Suprapubic skin (tissue), 4 donors: Measurements from ENCODE around the gene SCN1B. TPM values are rescaled to one million over a fixed set of nuclear protein-coding genes. Genes with fewer than 3 reads are reported as not detected.

Experiments
- DNase-seq, 2 donors: peaks; one replicate each; pipeline ENCODE4 v3.0.0-alpha.2; 2019; ENCODE audit warnings: low spot score in 2 of 2
- H3K27ac ChIP-seq: fragments of 200-600 bp; sonication (generic); one replicate; pipeline ENCODE4 v1.5.1; 2019
- H3K27me3 ChIP-seq: fragments of 200-600 bp; sonication (generic); one replicate; pipeline ENCODE4 v1.5.1; 2019
- H3K36me3 ChIP-seq: fragments of 200-600 bp; sonication (generic); one replicate; pipeline ENCODE4 v1.5.1; 2019
- H3K4me1 ChIP-seq: fragments of 200-600 bp; sonication (generic); one replicate; pipeline ENCODE4 v1.5.1; 2019
- H3K4me3 ChIP-seq: fragments of 200-600 bp; sonication (generic); one replicate; pipeline ENCODE4 v1.5.1; 2019; ENCODE audit warnings: mild to moderate bottlenecking
- H3K9me3 ChIP-seq: fragments of 200-600 bp; sonication (generic); one replicate; pipeline ENCODE4 v1.5.1; 2019
- CTCF ChIP-seq, 2 donors: fragments of 200-600 bp in 1 of 2; fragments of 450-650 bp in 1 of 2; sonication (generic) in 1 of 2; IDR thresholded peaks; one replicate each; pipeline ENCODE4 v1.5.1; 2016 to 2019; ENCODE audit warnings: antibody characterized with exemption in 2 of 2, mild to moderate bottlenecking in 1 of 2, moderate library complexity in 1 of 2
- EP300 ChIP-seq: sonication (generic); formaldehyde crosslinking; IDR thresholded peaks from one replicate; pipeline ENCODE4 v1.6.1; 2017; ENCODE audit warnings: antibody characterized with exemption
- POLR2A ChIP-seq, 2 donors: fragments of 450-650 bp; IDR thresholded peaks; one replicate each; pipeline ENCODE4 v1.6.1; 2017; ENCODE audit warnings: antibody characterized with exemption in 2 of 2, mild to moderate bottlenecking in 2 of 2, moderate library complexity in 2 of 2
- POLR2AphosphoS5 ChIP-seq, 3 donors: sonication (generic); formaldehyde crosslinking; IDR thresholded peaks; one replicate each; pipeline ENCODE4 v1.6.1; 2017; ENCODE audit warnings: antibody characterized with exemption in 3 of 3
- WGBS: methylation state at CpG from one replicate; pipeline ENCODE4 v1.1.5; 2018; 5-methylcytosine and 5-hydroxymethylcytosine counted together
- total RNA-seq, 4 donors: library from RNA; depleted of rRNA; stranded (reverse); fragments of >200 nt; gene quantifications; one replicate each; pipeline ENCODE4 v1.1.0, GENCODE V29; 2016

SCN1B gene
- total RNA-seq, 4 donors from 2014 or later: 1.4 to 4.3 (median 2.9) TPM

GRCh38 chr19:35088131-35088913, 58.1 kb downstream of the SCN1B start:
- no peak overlapping the region for H3K27ac ChIP-seq
- WGBS: 84% methylated on average over 4 of the region's 8 CpGs
- TF ChIP-seq CTCF (IDR thresholded peaks at IDR 0.05) (no peak), EP300 (no peak), POLR2AphosphoS5 (IDR thresholded peaks at IDR 0.05) (no peak), POLR2A (IDR thresholded peaks at IDR 0.05) (no peak)

GRCh38 chr19:35089554-35089953, 59.3 kb downstream of the SCN1B start:
- H3K9me3 ChIP-seq: no peaks in the 10 kb centered on the region
- no peak overlapping the region for H3K4me3 ChIP-seq

More at GRCh38 chr19:35088131-35088913, 58.1 kb downstream of the SCN1B start:
- Histone ChIP-seq H3K4me1 (peaks cover 19% of the 10 kb centered on the region), H3K9me3 (no peaks in the 10 kb centered on the region), H3K4me3 (no peak overlapping the region), H3K27me3 (no peaks in the 10 kb centered on the region), H3K36me3 (no peaks in the 10 kb centered on the region)
- DNase-seq: no peak

More at GRCh38 chr19:35089554-35089953, 59.3 kb downstream of the SCN1B start:
- H3K4me1 ChIP-seq: peaks cover 31% of the 10 kb centered on the region
- 88% methylated on average over 8 of the region's 8 CpGs for WGBS
- H3K36me3 ChIP-seq: no peaks in the 10 kb centered on the region
- no peak overlapping the region for H3K27ac ChIP-seq
- H3K27me3 ChIP-seq: no peaks in the 10 kb centered on the region
- TF ChIP-seq POLR2A (IDR thresholded peaks at IDR 0.05): no peak
- no peak for TF ChIP-seq EP300
- no peak for TF ChIP-seq POLR2AphosphoS5 (IDR thresholded peaks at IDR 0.05)
- TF ChIP-seq CTCF (IDR thresholded peaks at IDR 0.05): no peak
- DNase-seq: no peak

Other genes with a start within 250 kb of the SCN1B start
- gene ZNF30, start 103.6 kb upstream of the SCN1B start, total RNA-seq: 1 to 10 TPM in 2 of 4 donors, under 1 TPM in 2; 0.44 to 3.4 (median 1.5) TPM
- 1 to 10 TPM; 2.5 to 6.5 (median 3.7) TPM for gene ZNF792, start 66.2 kb upstream of the SCN1B start, total RNA-seq
- gene GRAMD1A, start 30.1 kb upstream of the SCN1B start, total RNA-seq: 10 to 100 TPM; 16.3 to 38.7 (median 20.8) TPM
- gene HPN, start 11.3 kb downstream of the SCN1B start, total RNA-seq: 1 to 10 TPM in 1 of 4 donors, under 1 TPM in 2, not detected in 1; 0.26 to 1.7 (median 0.56) TPM
- gene FXYD3, start 85.4 kb downstream of the SCN1B start, total RNA-seq: 100 to 1,000 TPM; 383 to 765 (median 575) TPM
- 10 to 100 TPM in 1 of 4 donors, 1 to 10 TPM in 3; 4.3 to 11.8 (median 7.8) TPM for gene LGI4, start 104.6 kb downstream of the SCN1B start, total RNA-seq
- 10 to 100 TPM in 1 of 4 donors, 1 to 10 TPM in 3; 2.0 to 10.9 (median 6.7) TPM for gene FXYD1, start 108.4 kb downstream of the SCN1B start, total RNA-seq
- 1 to 10 TPM in 1 of 4 donors, not detected in 3; 2.2 TPM for gene FXYD7, start 112.8 kb downstream of the SCN1B start, total RNA-seq
- 10 to 100 TPM; 29.8 to 64.8 (median 37.7) TPM for gene FXYD5, start 124.3 kb downstream of the SCN1B start, total RNA-seq
- gene FAM187B, start 198.3 kb downstream of the SCN1B start, total RNA-seq: not detected
- 100 to 1,000 TPM in 1 of 4 donors, 10 to 100 TPM in 3; 67.4 to 105 (median 80.8) TPM for gene LSR, start 218.5 kb downstream of the SCN1B start, total RNA-seq
- 100 to 1,000 TPM; 111 to 178 (median 122) TPM for gene USF2, start 238.5 kb downstream of the SCN1B start, total RNA-seq